ENCODE data around the gene UBE2M. TPM values are rescaled to one million over a fixed set of nuclear protein-coding genes. Genes with fewer than 3 reads are reported as not detected.

Gene UBE2M
- total and polyA plus RNA-seq, 2 experiments from 2014 or later, result 27.6 to 64.5 TPM

DNA sequence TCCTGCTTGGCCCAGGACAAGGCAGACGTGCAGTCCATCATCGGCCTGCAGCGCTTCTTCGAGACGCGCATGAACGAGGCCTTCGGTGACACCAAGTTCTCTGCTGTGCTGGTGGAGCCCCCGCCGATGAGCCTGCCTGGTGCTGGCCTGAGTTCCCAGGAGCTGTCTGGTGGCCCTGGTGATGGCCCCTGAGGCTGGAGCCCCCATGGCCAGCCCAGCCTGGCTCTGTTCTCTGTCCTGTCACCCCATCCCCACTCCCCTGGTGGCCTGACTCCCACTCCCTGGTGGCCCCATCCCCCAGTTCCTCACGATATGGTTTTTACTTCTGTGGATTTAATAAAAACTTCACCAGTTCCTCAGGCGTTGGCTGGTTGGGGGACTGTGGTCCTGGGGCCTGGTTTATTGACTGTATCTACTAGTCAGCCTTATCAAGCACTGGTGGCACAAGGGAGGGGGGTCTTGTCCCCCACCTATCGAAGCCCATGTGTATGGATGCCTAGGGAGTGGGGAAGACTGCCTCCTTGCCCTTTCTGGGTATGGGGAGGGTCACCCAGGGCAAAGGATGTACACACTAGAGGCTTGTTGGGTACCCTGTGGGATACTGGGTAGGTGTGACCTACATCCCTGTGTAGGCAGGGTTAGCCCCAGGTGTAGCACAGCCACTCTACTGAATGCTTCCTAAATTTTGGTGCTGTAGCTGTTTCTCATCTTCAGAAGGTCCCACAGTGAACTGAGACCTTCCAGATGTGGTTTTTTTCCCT is 7.9 kb downstream of the UBE2M start (continued):
- TF ChIP-seq, protein P1, sequence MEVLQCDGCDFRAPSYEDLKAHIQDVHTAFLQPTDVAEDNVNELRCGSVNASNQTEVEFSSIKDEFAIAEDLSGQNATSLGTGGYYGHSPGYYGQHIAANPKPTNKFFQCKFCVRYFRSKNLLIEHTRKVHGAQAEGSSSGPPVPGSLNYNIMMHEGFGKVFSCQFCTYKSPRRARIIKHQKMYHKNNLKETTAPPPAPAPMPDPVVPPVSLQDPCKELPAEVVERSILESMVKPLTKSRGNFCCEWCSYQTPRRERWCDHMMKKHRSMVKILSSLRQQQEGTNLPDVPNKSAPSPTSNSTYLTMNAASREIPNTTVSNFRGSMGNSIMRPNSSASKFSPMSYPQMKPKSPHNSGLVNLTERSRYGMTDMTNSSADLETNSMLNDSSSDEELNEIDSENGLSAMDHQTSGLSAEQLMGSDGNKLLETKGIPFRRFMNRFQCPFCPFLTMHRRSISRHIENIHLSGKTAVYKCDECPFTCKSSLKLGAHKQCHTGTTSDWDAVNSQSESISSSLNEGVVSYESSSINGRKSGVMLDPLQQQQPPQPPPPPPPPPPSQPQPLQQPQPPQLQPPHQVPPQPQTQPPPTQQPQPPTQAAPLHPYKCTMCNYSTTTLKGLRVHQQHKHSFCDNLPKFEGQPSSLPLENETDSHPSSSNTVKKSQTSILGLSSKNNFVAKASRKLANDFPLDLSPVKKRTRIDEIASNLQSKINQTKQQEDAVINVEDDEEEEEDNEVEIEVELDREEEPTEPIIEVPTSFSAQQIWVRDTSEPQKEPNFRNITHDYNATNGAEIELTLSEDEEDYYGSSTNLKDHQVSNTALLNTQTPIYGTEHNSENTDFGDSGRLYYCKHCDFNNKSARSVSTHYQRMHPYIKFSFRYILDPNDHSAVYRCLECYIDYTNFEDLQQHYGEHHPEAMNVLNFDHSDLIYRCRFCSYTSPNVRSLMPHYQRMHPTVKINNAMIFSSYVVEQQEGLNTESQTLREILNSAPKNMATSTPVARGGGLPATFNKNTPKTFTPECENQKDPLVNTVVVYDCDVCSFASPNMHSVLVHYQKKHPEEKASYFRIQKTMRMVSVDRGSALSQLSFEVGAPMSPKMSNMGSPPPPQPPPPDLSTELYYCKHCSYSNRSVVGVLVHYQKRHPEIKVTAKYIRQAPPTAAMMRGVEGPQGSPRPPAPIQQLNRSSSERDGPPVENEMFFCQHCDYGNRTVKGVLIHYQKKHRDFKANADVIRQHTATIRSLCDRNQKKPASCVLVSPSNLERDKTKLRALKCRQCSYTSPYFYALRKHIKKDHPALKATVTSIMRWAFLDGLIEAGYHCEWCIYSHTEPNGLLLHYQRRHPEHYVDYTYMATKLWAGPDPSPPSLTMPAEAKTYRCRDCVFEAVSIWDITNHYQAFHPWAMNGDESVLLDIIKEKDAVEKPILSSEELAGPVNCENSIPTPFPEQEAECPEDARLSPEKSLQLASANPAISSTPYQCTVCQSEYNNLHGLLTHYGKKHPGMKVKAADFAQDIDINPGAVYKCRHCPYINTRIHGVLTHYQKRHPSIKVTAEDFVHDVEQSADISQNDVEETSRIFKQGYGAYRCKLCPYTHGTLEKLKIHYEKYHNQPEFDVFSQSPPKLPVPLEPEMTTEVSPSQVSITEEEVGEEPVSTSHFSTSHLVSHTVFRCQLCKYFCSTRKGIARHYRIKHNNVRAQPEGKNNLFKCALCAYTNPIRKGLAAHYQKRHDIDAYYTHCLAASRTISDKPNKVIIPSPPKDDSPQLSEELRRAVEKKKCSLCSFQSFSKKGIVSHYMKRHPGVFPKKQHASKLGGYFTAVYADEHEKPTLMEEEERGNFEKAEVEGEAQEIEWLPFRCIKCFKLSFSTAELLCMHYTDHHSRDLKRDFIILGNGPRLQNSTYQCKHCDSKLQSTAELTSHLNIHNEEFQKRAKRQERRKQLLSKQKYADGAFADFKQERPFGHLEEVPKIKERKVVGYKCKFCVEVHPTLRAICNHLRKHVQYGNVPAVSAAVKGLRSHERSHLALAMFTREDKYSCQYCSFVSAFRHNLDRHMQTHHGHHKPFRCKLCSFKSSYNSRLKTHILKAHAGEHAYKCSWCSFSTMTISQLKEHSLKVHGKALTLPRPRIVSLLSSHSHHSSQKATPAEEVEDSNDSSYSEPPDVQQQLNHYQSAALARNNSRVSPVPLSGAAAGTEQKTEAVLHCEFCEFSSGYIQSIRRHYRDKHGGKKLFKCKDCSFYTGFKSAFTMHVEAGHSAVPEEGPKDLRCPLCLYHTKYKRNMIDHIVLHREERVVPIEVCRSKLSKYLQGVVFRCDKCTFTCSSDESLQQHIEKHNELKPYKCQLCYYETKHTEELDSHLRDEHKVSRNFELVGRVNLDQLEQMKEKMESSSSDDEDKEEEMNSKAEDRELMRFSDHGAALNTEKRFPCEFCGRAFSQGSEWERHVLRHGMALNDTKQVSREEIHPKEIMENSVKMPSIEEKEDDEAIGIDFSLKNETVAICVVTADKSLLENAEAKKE (CRISPR knock-in tag; IDR thresholded peaks at IDR 0.05), result no peak
- no peak for TF ChIP-seq ZNF331 (CRISPR knock-in tag; IDR thresholded peaks at IDR 0.05; ENCODE audit: low read depth)
- TF ChIP-seq POLR2AphosphoS5 (IDR thresholded peaks at IDR 0.05; ENCODE audit: low read depth), result no peak
- TF ChIP-seq NANOG (IDR thresholded peaks at IDR 0.05; ENCODE audit: borderline replicate concordance), result no peak
- no peak for TF ChIP-seq JUNB (IDR thresholded peaks at IDR 0.05; ENCODE audit: unreplicated experiment)

- Histone ChIP-seq H3K27ac (ENCODE audit: low read depth) (no peak overlapping the region), H3K79me2 (replicated peaks; ENCODE audit: insufficient read depth) (peaks cover 36% of the 10 kb centered on the region), H3K4me3 (no peak overlapping the region), H3K4me2 (no peak overlapping the region), H3F3A (replicated peaks; ENCODE audit: low read depth) (peaks cover 91% of the 10 kb centered on the region), H3K27me3 (ENCODE audit: insufficient read depth) (no peaks in the 10 kb centered on the region), H3K36me3 (ENCODE audit: insufficient read depth) (peaks cover 51% of the 10 kb centered on the region), H3K9me2 (ENCODE audit: insufficient read depth) (no peaks in the 10 kb centered on the region), H3K4me1 (ENCODE audit: insufficient read depth) (peaks cover 19% of the 10 kb centered on the region; the same call in 1 of the 2 replicates), H2AFZ (no peak overlapping the region), H4K20me1 (replicated peaks; ENCODE audit: insufficient read depth) (peaks cover 44% of the 10 kb centered on the region)
- Mint-ChIP-seq H3K27ac (no peak overlapping the region), H3K27me3 (ENCODE audit: insufficient read depth, low read depth, poor library complexity) (peaks cover 33% of the 10 kb centered on the region), H3K36me3 (ENCODE audit: low read depth) (peaks cover 90% of the 10 kb centered on the region), H3K4me3 (peak overlapping the region; percentile 30; the same call in 1 of the 3 replicates), H3K4me1 (peaks cover 33% of the 10 kb centered on the region), H3K9me3 (peaks cover 9% of the 10 kb centered on the region; the same call in 2 of the 3 replicates)
- no peak for ATAC-seq
- no peak for DNase-seq (ENCODE audit: low spot score)
- TF ChIP-seq NANOG (IDR thresholded peaks at IDR 0.05; ENCODE audit: borderline replicate concordance) (no peak), EZH2phosphoT487 (IDR thresholded peaks at IDR 0.05; ENCODE audit: unreplicated experiment) (no peak)
- TF ChIP-seq, protein P1 (CRISPR knock-in tag; IDR thresholded peaks at IDR 0.05), result no peak
These were observed 8.6 kb downstream of the UBE2M start for GRCh38 chr19:58549664-58550361.

Data from GM23338 (cell line).